Gastroesophageal sphincter (tissue), 3 donors: ENCODE data around the gene PPP1R14C.

ENCODE experiments used
- EP300 ChIP-seq: sonication (generic); formaldehyde crosslinking; IDR thresholded peaks from one replicate; pipeline ENCODE4 v1.6.1; 2017; ENCODE audit warnings: antibody characterized with exemption, mild to moderate bottlenecking
- POLR2A ChIP-seq, 2 donors: fragments of 450-650 bp; IDR thresholded peaks; one replicate each; pipeline ENCODE4 v1.6.1; 2017; ENCODE audit warnings: antibody characterized with exemption in 2 of 2, mild to moderate bottlenecking in 2 of 2, moderate library complexity in 1 of 2
- POLR2AphosphoS5 ChIP-seq: sonication (generic); formaldehyde crosslinking; IDR thresholded peaks from one replicate; pipeline ENCODE4 v1.6.1; 2017; ENCODE audit warnings: antibody characterized with exemption
- TF ChIP-seq, protein P1 (sequence below), 4 experiments: fragments of 200-600 bp in 2 of 4; fragments of 450-650 bp in 2 of 4; sonication (generic) in 1 of 4; IDR thresholded peaks; one replicate each; pipeline ENCODE4 v1.5.1; 2017 to 2019; ENCODE audit warnings: antibody characterized with exemption in 4 of 4, mild to moderate bottlenecking in 2 of 4, moderate library complexity in 2 of 4

- TF ChIP-seq, protein P1, sequence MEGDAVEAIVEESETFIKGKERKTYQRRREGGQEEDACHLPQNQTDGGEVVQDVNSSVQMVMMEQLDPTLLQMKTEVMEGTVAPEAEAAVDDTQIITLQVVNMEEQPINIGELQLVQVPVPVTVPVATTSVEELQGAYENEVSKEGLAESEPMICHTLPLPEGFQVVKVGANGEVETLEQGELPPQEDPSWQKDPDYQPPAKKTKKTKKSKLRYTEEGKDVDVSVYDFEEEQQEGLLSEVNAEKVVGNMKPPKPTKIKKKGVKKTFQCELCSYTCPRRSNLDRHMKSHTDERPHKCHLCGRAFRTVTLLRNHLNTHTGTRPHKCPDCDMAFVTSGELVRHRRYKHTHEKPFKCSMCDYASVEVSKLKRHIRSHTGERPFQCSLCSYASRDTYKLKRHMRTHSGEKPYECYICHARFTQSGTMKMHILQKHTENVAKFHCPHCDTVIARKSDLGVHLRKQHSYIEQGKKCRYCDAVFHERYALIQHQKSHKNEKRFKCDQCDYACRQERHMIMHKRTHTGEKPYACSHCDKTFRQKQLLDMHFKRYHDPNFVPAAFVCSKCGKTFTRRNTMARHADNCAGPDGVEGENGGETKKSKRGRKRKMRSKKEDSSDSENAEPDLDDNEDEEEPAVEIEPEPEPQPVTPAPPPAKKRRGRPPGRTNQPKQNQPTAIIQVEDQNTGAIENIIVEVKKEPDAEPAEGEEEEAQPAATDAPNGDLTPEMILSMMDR (IDR thresholded peaks at IDR 0.05): no peak
- TF ChIP-seq POLR2A (IDR thresholded peaks at IDR 0.05) (no peak), POLR2AphosphoS5 (no peak), EP300 (no peak)
Observed at GRCh38 chr6:150186129-150186898, 43.5 kb downstream of the PPP1R14C start.
